Measurements from ENCODE around the gene ABCC10. TPM values are rescaled to one million over a fixed set of nuclear protein-coding genes. Genes with fewer than 3 reads are reported as not detected.

The ABCC10 gene
- total RNA-seq, 2 experiments from 2014 or later = 38.8 to 39.8 TPM

GRCh38 chr6:43476746-43477145, 49.4 kb downstream of the ABCC10 start:
- ATAC-seq (peak; percentile 20), DNase-seq (no peak)
- Mint-ChIP-seq H3K27ac (peak overlapping the region; percentile 47), H3K36me3 (ENCODE audit: low read depth) (no peaks in the 10 kb centered on the region), H3K9me3 (ENCODE audit: insufficient read depth) (no peaks in the 10 kb centered on the region), H3K4me1 (ENCODE audit: low read depth) (peaks cover 31% of the 10 kb centered on the region), H3K27me3 (ENCODE audit: low read depth) (no peaks in the 10 kb centered on the region), H3K4me3 (peak overlapping the region; percentile 97)
- ChIA-PET CTCF (interaction anchor here (0.7 to 1.8 kb wide), 4 partner anchors 9 to 30 kb away, joined by 3 to 5 read pairs (median 4); partner anchors contain the start of gene DLK2), POLR2A (interaction anchor here (0.6 to 1.5 kb wide), 4 partner anchors 10 to 152 kb away, joined by 3 to 6 read pairs (median 4); partner anchors contain the start of gene GTPBP2)

- Mint-ChIP-seq H3K4me1 (ENCODE audit: low read depth) (peaks cover 33% of the 10 kb centered on the region), H3K4me3 (peak within 1 kb of the TSS; percentile 97)
Measured at GRCh38 chr6:43477235-43478007, 50.1 kb downstream of the ABCC10 start, which contains the start of gene TJAP1. TJAP1 (plus strand) TSS chr6:43477570; CDS start chr6:43499002, 21,432 bp downstream.

GRCh38 chr6:43478008-43478372, 50.6 kb downstream of the ABCC10 start:
- Mint-ChIP-seq H3K9me3 (ENCODE audit: insufficient read depth) (no peaks in the 10 kb centered on the region), H3K4me3 (peak overlapping the region; percentile 97), H3K4me1 (ENCODE audit: low read depth) (peaks cover 33% of the 10 kb centered on the region), H3K27ac (peak overlapping the region; percentile 92), H3K27me3 (ENCODE audit: low read depth) (no peaks in the 10 kb centered on the region), H3K36me3 (ENCODE audit: low read depth) (no peaks in the 10 kb centered on the region)
- CTCF ChIA-PET = interaction anchor here (0.6 to 1.8 kb wide), 3 partner anchors 28 to 249 kb away, joined by 3 to 5 read pairs (median 3); partner anchors contain the start of genes ABCC10 and DNPH1
- POLR2A ChIA-PET = interaction anchor here (0.6 to 1.5 kb wide), 15 partner anchors 8 to 419 kb away, joined by 3 to 7 read pairs (median 4); partner anchors contain the start of genes GTPBP2, KLC4, LRRC73 and MRPL2
- DNase-seq (no peak), ATAC-seq (peak; percentile 15)

More at GRCh38 chr6:43477235-43478007, 50.1 kb downstream of the ABCC10 start, which contains the start of gene TJAP1:
- CTCF ChIA-PET = interaction anchor here (0.6 to 1.8 kb wide), 5 partner anchors 10 to 248 kb away, joined by 3 to 5 read pairs (median 3); partner anchors contain the start of genes ABCC10 and DNPH1
- Mint-ChIP-seq H3K9me3 (ENCODE audit: insufficient read depth) (no peaks in the 10 kb centered on the region), H3K27me3 (ENCODE audit: low read depth) (no peaks in the 10 kb centered on the region), H3K27ac (peak within 1 kb of the TSS; percentile 92), H3K36me3 (ENCODE audit: low read depth) (no peaks in the 10 kb centered on the region)
- ATAC-seq = peak; percentile 100
- peak; percentile 96 for DNase-seq
- POLR2A ChIA-PET = interaction anchor here (0.6 to 1.5 kb wide), 17 partner anchors 8 to 418 kb away, joined by 3 to 7 read pairs (median 4); partner anchors contain the start of genes GTPBP2, KLC4, LRRC73 and MRPL2

- Mint-ChIP-seq H3K9me3 (ENCODE audit: insufficient read depth) (no peaks in the 10 kb centered on the region), H3K4me3 (no peak overlapping the region), H3K36me3 (ENCODE audit: low read depth) (no peaks in the 10 kb centered on the region), H3K27ac (no peak overlapping the region), H3K27me3 (ENCODE audit: low read depth) (no peaks in the 10 kb centered on the region), H3K4me1 (ENCODE audit: low read depth) (peaks cover 35% of the 10 kb centered on the region)
- DNase-seq = no peak
- CTCF ChIA-PET = interaction anchor here (1.3 kb wide), 1 partner anchor 26 kb away, joined by 6 read pairs; no protein-coding TSS in a partner anchor
- POLR2A ChIA-PET = no interaction called here
- ATAC-seq = no peak
Measured at GRCh38 chr6:43481075-43481474, 53.7 kb downstream of the ABCC10 start.

- Mint-ChIP-seq H3K27me3 (ENCODE audit: low read depth) (no peaks in the 10 kb centered on the region), H3K4me1 (ENCODE audit: low read depth) (peaks cover 33% of the 10 kb centered on the region), H3K36me3 (ENCODE audit: low read depth) (no peaks in the 10 kb centered on the region), H3K4me3 (no peak overlapping the region), H3K9me3 (ENCODE audit: insufficient read depth) (no peaks in the 10 kb centered on the region), H3K27ac (peak overlapping the region; percentile 5)
- POLR2A ChIA-PET = no interaction called here
- DNase-seq (no peak), ATAC-seq (no peak)
- CTCF ChIA-PET = no interaction called here
Measured at GRCh38 chr6:43481591-43482236, 54.4 kb downstream of the ABCC10 start.

GRCh38 chr6:43488667-43489276, 61.4 kb downstream of the ABCC10 start:
- no peak for ATAC-seq
- ChIA-PET CTCF (interaction anchor here (2.5 kb wide), 1 partner anchor 17 kb away, joined by 17 read pairs; no protein-coding TSS in a partner anchor), POLR2A (no interaction called here)
- no peak overlapping the region for H3K4me3 Mint-ChIP-seq
- no peaks in the 10 kb centered on the region for H3K9me3 Mint-ChIP-seq (ENCODE audit: insufficient read depth)
- no peak for DNase-seq
- H3K27me3 Mint-ChIP-seq (ENCODE audit: low read depth) = no peaks in the 10 kb centered on the region
- peaks cover 2% of the 10 kb centered on the region for H3K4me1 Mint-ChIP-seq (ENCODE audit: low read depth)
- no peaks in the 10 kb centered on the region for H3K36me3 Mint-ChIP-seq (ENCODE audit: low read depth)
- H3K27ac Mint-ChIP-seq = peak overlapping the region; percentile 25

GRCh38 chr6:43489277-43490072, 62.1 kb downstream of the ABCC10 start:
- no peak overlapping the region for H3K27ac Mint-ChIP-seq
- no peak overlapping the region for H3K4me3 Mint-ChIP-seq
- H3K4me1 Mint-ChIP-seq (ENCODE audit: low read depth) = peaks cover 8% of the 10 kb centered on the region
- CTCF ChIA-PET = interaction anchor here (2.5 kb wide), 1 partner anchor 16 kb away, joined by 17 read pairs; no protein-coding TSS in a partner anchor
- ATAC-seq (no peak), DNase-seq (no peak)
- H3K36me3 Mint-ChIP-seq (ENCODE audit: low read depth) = no peaks in the 10 kb centered on the region
- POLR2A ChIA-PET = no interaction called here
- no peaks in the 10 kb centered on the region for H3K9me3 Mint-ChIP-seq (ENCODE audit: insufficient read depth)
- no peaks in the 10 kb centered on the region for H3K27me3 Mint-ChIP-seq (ENCODE audit: low read depth)

GRCh38 chr6:43490523-43490939, 63.2 kb downstream of the ABCC10 start:
- ATAC-seq (no peak), DNase-seq (no peak)
- POLR2A ChIA-PET = interaction anchor here (1.3 kb wide), 1 partner anchor 11 kb away, joined by 3 read pairs; no protein-coding TSS in a partner anchor
- Mint-ChIP-seq H3K9me3 (ENCODE audit: insufficient read depth) (no peaks in the 10 kb centered on the region), H3K4me3 (no peak overlapping the region), H3K27ac (no peak overlapping the region), H3K4me1 (ENCODE audit: low read depth) (peaks cover 17% of the 10 kb centered on the region), H3K27me3 (ENCODE audit: low read depth) (no peaks in the 10 kb centered on the region), H3K36me3 (ENCODE audit: low read depth) (no peaks in the 10 kb centered on the region)
- CTCF ChIA-PET = interaction anchor here (2.5 kb wide), 1 partner anchor 15 kb away, joined by 17 read pairs; no protein-coding TSS in a partner anchor

GRCh38 chr6:43491750-43492661, 64.7 kb downstream of the ABCC10 start:
- Mint-ChIP-seq H3K27ac (no peak overlapping the region), H3K4me1 (ENCODE audit: low read depth) (peaks cover 20% of the 10 kb centered on the region), H3K27me3 (ENCODE audit: low read depth) (no peaks in the 10 kb centered on the region), H3K4me3 (no peak overlapping the region), H3K9me3 (ENCODE audit: insufficient read depth) (no peaks in the 10 kb centered on the region), H3K36me3 (ENCODE audit: low read depth) (no peaks in the 10 kb centered on the region)
- POLR2A ChIA-PET = interaction anchor here (1.2 kb wide), 1 partner anchor 14 kb away, joined by 4 read pairs; the partner anchor contains the start of gene TJAP1
- ATAC-seq = no peak
- DNase-seq = no peak
- CTCF ChIA-PET = interaction anchor here (7.5 kb wide), 1 partner anchor 14 kb away, joined by 65 read pairs; no protein-coding TSS in a partner anchor

GRCh38 chr6:43492673-43493072, 65.3 kb downstream of the ABCC10 start:
- H3K27ac Mint-ChIP-seq = no peak overlapping the region
- ChIA-PET CTCF (interaction anchor here (7.5 kb wide), 1 partner anchor 14 kb away, joined by 65 read pairs; no protein-coding TSS in a partner anchor), POLR2A (interaction anchor here (1.8 kb wide), 1 partner anchor 15 kb away, joined by 7 read pairs; the partner anchor contains the start of gene TJAP1)
- no peaks in the 10 kb centered on the region for H3K36me3 Mint-ChIP-seq (ENCODE audit: low read depth)
- H3K4me1 Mint-ChIP-seq (ENCODE audit: low read depth) = peaks cover 20% of the 10 kb centered on the region
- H3K9me3 Mint-ChIP-seq (ENCODE audit: insufficient read depth) = no peaks in the 10 kb centered on the region
- DNase-seq = no peak
- H3K27me3 Mint-ChIP-seq (ENCODE audit: low read depth) = no peaks in the 10 kb centered on the region
- no peak overlapping the region for H3K4me3 Mint-ChIP-seq
- ATAC-seq = no peak

All from activated CD8-positive, alpha-beta T cell treated with anti-CD3 and anti-CD28 coated beads, Interleukin-2, amount 10 ng/mL, durations not matched to agents 7 days and 5 days (primary cell).